HepG2 (cell line): ENCODE measurements around the gene KANSL1. TPM values are rescaled to one million over a fixed set of nuclear protein-coding genes. Genes with fewer than 3 reads are reported as not detected.

Experiments used
- ZNF841 ChIP-seq: sonication (generic); formaldehyde crosslinking; IDR thresholded peaks from 2 replicates; pipeline ENCODE4 v1.8.1; 2023; ENCODE audit warnings: missing genetic modification reagents, borderline replicate concordance
- polyA plus RNA-seq, 8 experiments: library from polyadenylated mRNA; depleted of rRNA in 3 of 8; stranded (reverse) in 7 of 8; unstranded in 1 of 8; fragments of >200 nt; fragmentation: Illumina TruSeq in 4 of 8; extraction: Trizol in 4 of 8; gene quantifications; 2 replicates each; pipeline versions ENCODE4 v1.2.1 to v1.2.3, GENCODE V29; 2011 to 2016; ENCODE audit warnings: low read depth in 4 of 8, missing spikeins in 1 of 8, mixed read lengths in 1 of 8; ENCODE audit not compliant: insufficient read depth in 1 of 8
- total RNA-seq, 5 experiments: library from RNA; depleted of rRNA; stranded (reverse); fragments of >200 nt; fragmentation: Illumina TruSeq; extraction: Trizol; gene quantifications; 2 replicates each; pipeline ENCODE4 v1.2.3, GENCODE V29; 2016; ENCODE audit warnings: low read depth in 1 of 5
- TF ChIP-seq, protein P1 (sequence below): sonication (generic); formaldehyde crosslinking; IDR thresholded peaks from 2 replicates; pipeline ENCODE4 v1.8.0; 2022; ENCODE audit warnings: mild to moderate bottlenecking, missing genetic modification reagents; ENCODE audit not compliant: insufficient replicate concordance
- TF ChIP-seq, protein P2 (sequence below): sonication (generic); formaldehyde crosslinking; IDR thresholded peaks from 2 replicates; pipeline ENCODE4 v1.4.0; 2020; ENCODE audit warnings: low read depth, mild to moderate bottlenecking, missing genetic modification reagents
- TF ChIP-seq, protein P3 (sequence below): sonication (generic); formaldehyde crosslinking; IDR thresholded peaks from 2 replicates; pipeline ENCODE4 v1.9.0; 2021; ENCODE audit warnings: missing genetic modification reagents, mild to moderate bottlenecking, borderline replicate concordance
- TF ChIP-seq, protein P4 (sequence below): sonication (generic); formaldehyde crosslinking; IDR thresholded peaks from 2 replicates; pipeline ENCODE4 v1.4.0; 2020; ENCODE audit warnings: missing genetic modification reagents

Gene KANSL1
- total and polyA plus RNA-seq, 2 of the 13 experiments (the other 11 are each of a cell fraction or from before 2014, with no cell fraction given): 24.0 to 59.6 TPM

DNA sequence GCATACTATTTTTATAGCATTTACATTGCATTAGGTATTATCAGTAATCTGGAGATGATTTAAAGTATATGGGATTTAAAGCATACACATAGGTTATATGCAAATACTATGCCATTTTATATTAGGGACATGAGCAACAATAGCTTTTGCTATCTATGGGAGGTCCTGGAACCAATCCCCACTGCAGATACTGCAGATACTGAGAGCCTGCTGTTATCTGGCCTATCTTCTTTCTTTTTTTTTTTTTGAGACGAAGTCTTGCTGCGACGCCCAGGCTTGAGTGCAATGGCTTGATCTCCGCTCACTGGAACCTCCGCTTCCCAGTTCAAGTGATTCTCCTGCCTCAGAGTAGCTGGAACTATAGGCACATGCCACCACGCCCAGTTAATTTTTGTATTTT is 156.7 kb downstream of the KANSL1 start (continued):
- TF ChIP-seq, protein P1, sequence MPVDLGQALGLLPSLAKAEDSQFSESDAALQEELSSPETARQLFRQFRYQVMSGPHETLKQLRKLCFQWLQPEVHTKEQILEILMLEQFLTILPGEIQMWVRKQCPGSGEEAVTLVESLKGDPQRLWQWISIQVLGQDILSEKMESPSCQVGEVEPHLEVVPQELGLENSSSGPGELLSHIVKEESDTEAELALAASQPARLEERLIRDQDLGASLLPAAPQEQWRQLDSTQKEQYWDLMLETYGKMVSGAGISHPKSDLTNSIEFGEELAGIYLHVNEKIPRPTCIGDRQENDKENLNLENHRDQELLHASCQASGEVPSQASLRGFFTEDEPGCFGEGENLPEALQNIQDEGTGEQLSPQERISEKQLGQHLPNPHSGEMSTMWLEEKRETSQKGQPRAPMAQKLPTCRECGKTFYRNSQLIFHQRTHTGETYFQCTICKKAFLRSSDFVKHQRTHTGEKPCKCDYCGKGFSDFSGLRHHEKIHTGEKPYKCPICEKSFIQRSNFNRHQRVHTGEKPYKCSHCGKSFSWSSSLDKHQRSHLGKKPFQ (CRISPR knock-in tag): no peak
- TF ChIP-seq, protein P2, sequence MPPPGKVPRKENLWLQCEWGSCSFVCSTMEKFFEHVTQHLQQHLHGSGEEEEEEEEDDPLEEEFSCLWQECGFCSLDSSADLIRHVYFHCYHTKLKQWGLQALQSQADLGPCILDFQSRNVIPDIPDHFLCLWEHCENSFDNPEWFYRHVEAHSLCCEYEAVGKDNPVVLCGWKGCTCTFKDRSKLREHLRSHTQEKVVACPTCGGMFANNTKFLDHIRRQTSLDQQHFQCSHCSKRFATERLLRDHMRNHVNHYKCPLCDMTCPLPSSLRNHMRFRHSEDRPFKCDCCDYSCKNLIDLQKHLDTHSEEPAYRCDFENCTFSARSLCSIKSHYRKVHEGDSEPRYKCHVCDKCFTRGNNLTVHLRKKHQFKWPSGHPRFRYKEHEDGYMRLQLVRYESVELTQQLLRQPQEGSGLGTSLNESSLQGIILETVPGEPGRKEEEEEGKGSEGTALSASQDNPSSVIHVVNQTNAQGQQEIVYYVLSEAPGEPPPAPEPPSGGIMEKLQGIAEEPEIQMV (CRISPR knock-in tag): no peak
- no peak for TF ChIP-seq ZNF841
- TF ChIP-seq, protein P3, sequence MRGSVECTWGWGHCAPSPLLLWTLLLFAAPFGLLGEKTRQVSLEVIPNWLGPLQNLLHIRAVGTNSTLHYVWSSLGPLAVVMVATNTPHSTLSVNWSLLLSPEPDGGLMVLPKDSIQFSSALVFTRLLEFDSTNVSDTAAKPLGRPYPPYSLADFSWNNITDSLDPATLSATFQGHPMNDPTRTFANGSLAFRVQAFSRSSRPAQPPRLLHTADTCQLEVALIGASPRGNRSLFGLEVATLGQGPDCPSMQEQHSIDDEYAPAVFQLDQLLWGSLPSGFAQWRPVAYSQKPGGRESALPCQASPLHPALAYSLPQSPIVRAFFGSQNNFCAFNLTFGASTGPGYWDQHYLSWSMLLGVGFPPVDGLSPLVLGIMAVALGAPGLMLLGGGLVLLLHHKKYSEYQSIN: no peak
- TF ChIP-seq, protein P4, sequence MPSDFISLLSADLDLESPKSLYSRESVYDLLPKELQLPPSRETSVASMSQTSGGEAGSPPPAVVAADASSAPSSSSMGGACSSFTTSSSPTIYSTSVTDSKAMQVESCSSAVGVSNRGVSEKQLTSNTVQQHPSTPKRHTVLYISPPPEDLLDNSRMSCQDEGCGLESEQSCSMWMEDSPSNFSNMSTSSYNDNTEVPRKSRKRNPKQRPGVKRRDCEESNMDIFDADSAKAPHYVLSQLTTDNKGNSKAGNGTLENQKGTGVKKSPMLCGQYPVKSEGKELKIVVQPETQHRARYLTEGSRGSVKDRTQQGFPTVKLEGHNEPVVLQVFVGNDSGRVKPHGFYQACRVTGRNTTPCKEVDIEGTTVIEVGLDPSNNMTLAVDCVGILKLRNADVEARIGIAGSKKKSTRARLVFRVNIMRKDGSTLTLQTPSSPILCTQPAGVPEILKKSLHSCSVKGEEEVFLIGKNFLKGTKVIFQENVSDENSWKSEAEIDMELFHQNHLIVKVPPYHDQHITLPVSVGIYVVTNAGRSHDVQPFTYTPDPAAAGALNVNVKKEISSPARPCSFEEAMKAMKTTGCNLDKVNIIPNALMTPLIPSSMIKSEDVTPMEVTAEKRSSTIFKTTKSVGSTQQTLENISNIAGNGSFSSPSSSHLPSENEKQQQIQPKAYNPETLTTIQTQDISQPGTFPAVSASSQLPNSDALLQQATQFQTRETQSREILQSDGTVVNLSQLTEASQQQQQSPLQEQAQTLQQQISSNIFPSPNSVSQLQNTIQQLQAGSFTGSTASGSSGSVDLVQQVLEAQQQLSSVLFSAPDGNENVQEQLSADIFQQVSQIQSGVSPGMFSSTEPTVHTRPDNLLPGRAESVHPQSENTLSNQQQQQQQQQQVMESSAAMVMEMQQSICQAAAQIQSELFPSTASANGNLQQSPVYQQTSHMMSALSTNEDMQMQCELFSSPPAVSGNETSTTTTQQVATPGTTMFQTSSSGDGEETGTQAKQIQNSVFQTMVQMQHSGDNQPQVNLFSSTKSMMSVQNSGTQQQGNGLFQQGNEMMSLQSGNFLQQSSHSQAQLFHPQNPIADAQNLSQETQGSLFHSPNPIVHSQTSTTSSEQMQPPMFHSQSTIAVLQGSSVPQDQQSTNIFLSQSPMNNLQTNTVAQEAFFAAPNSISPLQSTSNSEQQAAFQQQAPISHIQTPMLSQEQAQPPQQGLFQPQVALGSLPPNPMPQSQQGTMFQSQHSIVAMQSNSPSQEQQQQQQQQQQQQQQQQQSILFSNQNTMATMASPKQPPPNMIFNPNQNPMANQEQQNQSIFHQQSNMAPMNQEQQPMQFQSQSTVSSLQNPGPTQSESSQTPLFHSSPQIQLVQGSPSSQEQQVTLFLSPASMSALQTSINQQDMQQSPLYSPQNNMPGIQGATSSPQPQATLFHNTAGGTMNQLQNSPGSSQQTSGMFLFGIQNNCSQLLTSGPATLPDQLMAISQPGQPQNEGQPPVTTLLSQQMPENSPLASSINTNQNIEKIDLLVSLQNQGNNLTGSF (CRISPR knock-in tag): no peak
